ENCODE results near the gene ADAM11. TPM values are rescaled to one million over a fixed set of nuclear protein-coding genes. Genes with fewer than 3 reads are reported as not detected.
A peak's percentile ranks its signal among the peaks of the same experiment; 100 is the strongest.
"Not testable (repeated sequence)": the region's sequence is repeated elsewhere in the genome, so short reads cannot be mapped to it uniquely, and the experiment has no call there.

The ADAM11 gene
- total RNA-seq, 2 experiments from 2014 or later: 0.55 to 0.77 TPM

GRCh38 chr17:44749076-44749979, 9.5 kb upstream of the ADAM11 start:
- POLR2A ChIA-PET: interaction anchor here (0.5 kb wide), 1 partner anchor 87 kb away, joined by 3 read pairs; no protein-coding TSS in a partner anchor
- ATAC-seq (ENCODE audit: low read depth) (no peak), DNase-seq (no peak)
- peaks cover 2% of the 10 kb centered on the region for H3K4me1 Mint-ChIP-seq
- no peaks in the 10 kb centered on the region for H3K27me3 Mint-ChIP-seq
- H3K27ac Mint-ChIP-seq: no peak overlapping the region
- H3K36me3 Mint-ChIP-seq: peaks cover 7% of the 10 kb centered on the region
- no peaks in the 10 kb centered on the region for H3K9me3 Mint-ChIP-seq
- H3K4me3 Mint-ChIP-seq: no peak overlapping the region

- no peaks in the 10 kb centered on the region for H3K27me3 Mint-ChIP-seq
- POLR2A ChIA-PET: no interaction called here
- H3K4me1 Mint-ChIP-seq: peaks cover 2% of the 10 kb centered on the region
- DNase-seq (no peak), ATAC-seq (ENCODE audit: low read depth) (no peak)
- H3K36me3 Mint-ChIP-seq: peaks cover 4% of the 10 kb centered on the region
- H3K27ac Mint-ChIP-seq: no peak overlapping the region
- H3K9me3 Mint-ChIP-seq: no peaks in the 10 kb centered on the region
- H3K4me3 Mint-ChIP-seq: no peak overlapping the region
These were observed 8.8 kb upstream of the ADAM11 start for GRCh38 chr17:44749980-44750318.

GRCh38 chr17:44751331-44751730, 7.5 kb upstream of the ADAM11 start:
- Mint-ChIP-seq H3K4me1 (peaks cover 2% of the 10 kb centered on the region), H3K36me3 (peaks cover 3% of the 10 kb centered on the region), H3K9me3 (no peaks in the 10 kb centered on the region), H3K4me3 (no peak overlapping the region), H3K27me3 (peaks cover 3% of the 10 kb centered on the region), H3K27ac (no peak overlapping the region)
- POLR2A ChIA-PET: no interaction called here
- DNase-seq (no peak), ATAC-seq (ENCODE audit: low read depth) (no peak)

GRCh38 chr17:44751806-44752205, 7.0 kb upstream of the ADAM11 start:
- Mint-ChIP-seq H3K36me3 (peaks cover 3% of the 10 kb centered on the region), H3K27ac (no peak overlapping the region), H3K27me3 (peaks cover 3% of the 10 kb centered on the region), H3K4me3 (no peak overlapping the region), H3K4me1 (peaks cover 2% of the 10 kb centered on the region), H3K9me3 (no peaks in the 10 kb centered on the region)
- POLR2A ChIA-PET: no interaction called here
- DNase-seq: no peak
- no peak for ATAC-seq (ENCODE audit: low read depth)

- Mint-ChIP-seq H3K9me3 (no peaks in the 10 kb centered on the region), H3K27me3 (peaks cover 15% of the 10 kb centered on the region), H3K36me3 (peaks cover 3% of the 10 kb centered on the region), H3K27ac (no peak overlapping the region), H3K4me1 (no peaks in the 10 kb centered on the region), H3K4me3 (no peak overlapping the region)
- DNase-seq (no peak), ATAC-seq (ENCODE audit: low read depth) (no peak)
- POLR2A ChIA-PET: interaction anchor here (1.3 kb wide), 1 partner anchor 10 kb away, joined by 4 read pairs; no protein-coding TSS in a partner anchor
These were observed 5.6 kb upstream of the ADAM11 start for GRCh38 chr17:44752953-44753861.

- peaks cover 17% of the 10 kb centered on the region for H3K27me3 Mint-ChIP-seq
- H3K36me3 Mint-ChIP-seq: peaks cover 3% of the 10 kb centered on the region
- H3K27ac Mint-ChIP-seq: peak overlapping the region; percentile 51
- H3K4me3 Mint-ChIP-seq: no peak overlapping the region
- POLR2A ChIA-PET: interaction anchor here (0.7 kb wide), 1 partner anchor 139 kb away, joined by 6 read pairs; no protein-coding TSS in a partner anchor
- H3K4me1 Mint-ChIP-seq: no peaks in the 10 kb centered on the region
- no peaks in the 10 kb centered on the region for H3K9me3 Mint-ChIP-seq
- DNase-seq (no peak), ATAC-seq (ENCODE audit: low read depth) (no peak)
These were observed 4.5 kb upstream of the ADAM11 start for GRCh38 chr17:44754276-44754675.

- DNase-seq; H3K27ac Mint-ChIP-seq; H3K36me3 Mint-ChIP-seq; H3K4me3 Mint-ChIP-seq; H3K4me1 Mint-ChIP-seq; ATAC-seq (ENCODE audit: low read depth); H3K9me3 Mint-ChIP-seq: not testable (repeated sequence)
- POLR2A ChIA-PET: interaction anchor here (0.7 kb wide), 1 partner anchor 138 kb away, joined by 6 read pairs; no protein-coding TSS in a partner anchor
- peaks cover 19% of the 10 kb centered on the region for H3K27me3 Mint-ChIP-seq
These were observed 3.6 kb upstream of the ADAM11 start for GRCh38 chr17:44755180-44755579.

GRCh38 chr17:44757045-44757917, 1.5 kb upstream of the ADAM11 start:
- Mint-ChIP-seq H3K9me3 (no peaks in the 10 kb centered on the region), H3K4me3 (no peak overlapping the region), H3K27me3 (peaks cover 30% of the 10 kb centered on the region), H3K27ac (no peak overlapping the region), H3K36me3 (no peaks in the 10 kb centered on the region), H3K4me1 (no peaks in the 10 kb centered on the region)
- ATAC-seq (ENCODE audit: low read depth): no peak
- no peak for DNase-seq
- POLR2A ChIA-PET: no interaction called here

- Mint-ChIP-seq H3K36me3 (no peaks in the 10 kb centered on the region), H3K27ac (no peak overlapping the region), H3K4me3 (no peak overlapping the region), H3K9me3 (no peaks in the 10 kb centered on the region), H3K4me1 (no peaks in the 10 kb centered on the region), H3K27me3 (peaks cover 36% of the 10 kb centered on the region)
- POLR2A ChIA-PET: no interaction called here
- ATAC-seq (ENCODE audit: low read depth) (no peak), DNase-seq (no peak)
These were observed 822 bp upstream of the ADAM11 start for GRCh38 chr17:44757918-44758413.

GRCh38 chr17:44759086-44759915, 513 bp downstream of the ADAM11 start:
- no peak overlapping the region for H3K4me3 Mint-ChIP-seq
- DNase-seq: no peak
- peaks cover 36% of the 10 kb centered on the region for H3K27me3 Mint-ChIP-seq
- no peaks in the 10 kb centered on the region for H3K9me3 Mint-ChIP-seq
- peak; percentile 20 for ATAC-seq (ENCODE audit: low read depth)
- H3K27ac Mint-ChIP-seq: no peak overlapping the region
- no peaks in the 10 kb centered on the region for H3K4me1 Mint-ChIP-seq
- POLR2A ChIA-PET: interaction anchor here (0.5 kb wide), 1 partner anchor 100 kb away, joined by 3 read pairs; no protein-coding TSS in a partner anchor
- no peaks in the 10 kb centered on the region for H3K36me3 Mint-ChIP-seq

GRCh38 chr17:44759916-44760243, 1.1 kb downstream of the ADAM11 start:
- DNase-seq (no peak), ATAC-seq (ENCODE audit: low read depth) (no peak)
- H3K36me3 Mint-ChIP-seq: no peaks in the 10 kb centered on the region
- no peak overlapping the region for H3K27ac Mint-ChIP-seq
- H3K4me1 Mint-ChIP-seq: no peaks in the 10 kb centered on the region
- peaks cover 36% of the 10 kb centered on the region for H3K27me3 Mint-ChIP-seq
- POLR2A ChIA-PET: no interaction called here
- no peaks in the 10 kb centered on the region for H3K9me3 Mint-ChIP-seq
- no peak overlapping the region for H3K4me3 Mint-ChIP-seq
